Measurements from ENCODE around the gene ZNF486. TPM values are rescaled to one million over a fixed set of nuclear protein-coding genes. Genes with fewer than 3 reads are reported as not detected.
"Not testable (repeated sequence)": the region's sequence is repeated elsewhere in the genome, so short reads cannot be mapped to it uniquely, and the experiment has no call there.

Gene ZNF486
- total RNA-seq, 1 donor from 2014 or later = 4.0 TPM

- H3K27ac Mint-ChIP-seq = no peak overlapping the region
- H3K9me3 Mint-ChIP-seq = peaks cover 46% of the 10 kb centered on the region
- intact Hi-C loops (cut with micrococcal nuclease) = no loop called here
Observed at GRCh38 chr19:20243629-20244028, 76.6 kb downstream of the ZNF486 start.

DNA sequence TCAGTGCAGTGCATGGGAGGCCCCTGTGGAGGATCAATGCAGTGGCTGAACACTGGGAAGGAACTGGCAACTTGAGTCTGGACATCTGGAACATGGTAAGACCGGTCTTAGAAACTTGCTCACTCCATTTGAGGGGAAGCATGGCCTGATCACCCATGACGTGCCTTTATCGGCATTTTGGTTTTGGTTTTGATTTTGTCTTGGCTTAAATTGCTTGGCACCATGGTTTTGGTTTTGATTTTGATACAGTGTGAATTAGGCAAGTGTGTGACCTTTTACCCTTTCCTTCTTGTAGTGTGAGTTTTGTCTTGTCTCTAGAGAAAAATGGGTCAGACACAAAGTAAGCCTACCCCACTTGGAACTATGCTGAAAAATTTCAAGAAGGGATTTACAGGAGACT lies 77.3 kb downstream of the ZNF486 start:
- Mint-ChIP-seq H3K4me3 (no peak overlapping the region), H3K27ac (no peak overlapping the region), H3K36me3 (ENCODE audit: low read depth) (no peaks in the 10 kb centered on the region), H3K4me1 (ENCODE audit: low read depth) (no peaks in the 10 kb centered on the region), H3K27me3 (ENCODE audit: insufficient read depth) (no peaks in the 10 kb centered on the region), H3K9me3 (peaks cover 46% of the 10 kb centered on the region)
- intact Hi-C loops (cut with micrococcal nuclease) = no loop called here
- no peak for DNase-seq (ENCODE audit: low spot score)

More at GRCh38 chr19:20243629-20244028, 76.6 kb downstream of the ZNF486 start:
- Mint-ChIP-seq H3K36me3 (ENCODE audit: low read depth) (no peaks in the 10 kb centered on the region), H3K27me3 (ENCODE audit: insufficient read depth) (no peaks in the 10 kb centered on the region), H3K4me3 (no peak overlapping the region), H3K4me1 (ENCODE audit: low read depth) (no peaks in the 10 kb centered on the region)
- no peak for DNase-seq (ENCODE audit: low spot score)

DNA sequence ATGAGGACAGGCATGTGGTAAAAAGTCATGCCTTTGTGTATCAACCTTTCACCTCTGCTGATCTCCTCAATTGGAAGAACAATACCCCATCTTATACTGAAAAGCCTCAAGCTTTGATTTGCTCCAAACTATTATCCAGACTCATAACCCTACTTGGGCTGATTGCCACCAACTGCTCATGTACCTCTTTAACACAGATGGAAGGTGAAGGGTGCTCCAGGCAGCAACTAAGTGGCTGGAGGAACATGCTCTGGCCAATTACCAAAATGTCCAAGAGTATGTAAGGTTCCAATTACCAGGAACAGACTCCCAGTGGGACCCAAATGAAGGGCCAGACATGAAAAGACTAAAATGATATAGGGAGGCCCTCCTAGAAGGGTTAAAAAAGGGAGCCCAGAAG lies 78.3 kb downstream of the ZNF486 start:
- Mint-ChIP-seq H3K4me3 (no peak overlapping the region), H3K4me1 (ENCODE audit: low read depth) (no peaks in the 10 kb centered on the region), H3K27ac (no peak overlapping the region), H3K36me3 (ENCODE audit: low read depth) (no peaks in the 10 kb centered on the region), H3K27me3 (ENCODE audit: insufficient read depth) (no peaks in the 10 kb centered on the region), H3K9me3 (peaks cover 40% of the 10 kb centered on the region)
- intact Hi-C loops (cut with micrococcal nuclease) = no loop called here
- DNase-seq (ENCODE audit: low spot score) = no peak

DNA sequence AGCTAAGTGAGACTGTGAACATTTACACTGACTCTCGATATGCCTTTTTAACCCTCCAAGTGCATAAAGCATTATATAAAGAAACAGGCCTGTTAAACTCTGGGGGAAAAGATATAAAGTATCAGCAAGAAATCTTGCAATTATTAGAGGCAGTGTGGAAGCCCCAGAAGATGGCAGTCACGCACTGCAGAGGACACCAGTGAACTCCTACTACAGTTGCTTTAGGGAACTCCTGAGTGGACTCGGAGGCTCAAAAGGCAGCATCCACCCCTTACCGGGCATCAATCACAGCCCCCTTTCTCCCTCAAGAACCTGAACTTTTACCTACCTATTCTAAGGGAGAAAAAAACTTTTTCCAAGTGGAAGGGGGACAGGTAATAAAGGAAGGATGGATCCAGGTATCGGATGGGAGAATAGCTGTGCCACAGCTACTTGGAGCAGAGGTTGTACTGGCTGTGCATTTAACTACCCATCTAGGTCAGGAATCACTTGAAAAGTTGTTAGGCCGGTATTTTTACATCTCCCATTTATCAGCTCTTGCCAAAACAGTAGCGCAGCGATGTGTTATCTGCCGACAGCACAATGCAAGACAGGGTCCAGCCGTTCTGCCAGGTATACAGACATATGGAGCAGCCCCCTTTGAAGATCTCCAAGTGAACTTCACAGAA lies 80.1 kb downstream of the ZNF486 start:
- Mint-ChIP-seq H3K4me1 (ENCODE audit: low read depth) (no peaks in the 10 kb centered on the region), H3K36me3 (ENCODE audit: low read depth) (no peaks in the 10 kb centered on the region), H3K9me3 (peaks cover 34% of the 10 kb centered on the region), H3K27ac (no peak overlapping the region), H3K4me3 (no peak overlapping the region), H3K27me3 (ENCODE audit: insufficient read depth) (no peaks in the 10 kb centered on the region)
- DNase-seq (ENCODE audit: low spot score) = no peak
- intact Hi-C loops (cut with micrococcal nuclease) = no loop called here

- intact Hi-C loops (cut with micrococcal nuclease); DNase-seq (ENCODE audit: low spot score); H3K27me3 Mint-ChIP-seq (ENCODE audit: insufficient read depth); H3K4me1 Mint-ChIP-seq (ENCODE audit: low read depth); H3K36me3 Mint-ChIP-seq (ENCODE audit: low read depth); H3K4me3 Mint-ChIP-seq; H3K27ac Mint-ChIP-seq: not testable (repeated sequence)
- H3K9me3 Mint-ChIP-seq = peaks cover 29% of the 10 kb centered on the region
Observed at GRCh38 chr19:20248258-20248657, 81.2 kb downstream of the ZNF486 start.

Other genes starting within 250 kb of the ZNF486 start
- 6.1 and 6.2 TPM in 2 replicates for gene ZNF682, start 127.7 kb upstream of the ZNF486 start, total RNA-seq
- gene ZNF90, start 89.2 kb upstream of the ZNF486 start, total RNA-seq = 4.6 and 4.8 TPM in 2 replicates